Stimulated activated CD8-positive, alpha-beta memory T cell treated with anti-CD3 and anti-CD28 coated beads, Interleukin-4, amount 100 ng/mL, for 48 hours (primary cell): ENCODE data around the gene C1D.
"Not testable (repeated sequence)": the region's sequence is repeated elsewhere in the genome, so short reads cannot be mapped to it uniquely, and the experiment has no call there.

ENCODE experiments used
- DNase-seq: peaks from one replicate; pipeline ENCODE4 v3.0.0-alpha.2; 2020

The C1D gene

DNA sequence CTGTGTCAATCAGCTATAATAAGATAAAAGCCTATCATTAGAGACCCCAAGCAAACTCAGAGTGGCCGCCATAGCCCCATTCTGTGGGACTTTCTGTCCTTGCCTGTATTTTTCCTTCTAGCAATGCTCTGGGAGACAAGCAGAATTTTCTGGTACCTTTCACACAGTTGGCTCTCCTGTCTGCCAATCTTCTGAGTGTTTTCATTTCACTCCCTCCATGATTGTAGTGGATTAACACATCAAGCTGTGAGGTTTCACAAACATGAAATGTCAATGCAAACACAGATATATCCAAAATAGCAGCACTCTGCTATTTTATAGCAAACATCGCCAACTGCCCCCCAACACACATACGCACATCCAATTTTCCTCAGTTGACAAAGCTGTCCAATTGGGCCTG is 64.9 kb downstream of the C1D start:
- DNase-seq = no peak

DNA sequence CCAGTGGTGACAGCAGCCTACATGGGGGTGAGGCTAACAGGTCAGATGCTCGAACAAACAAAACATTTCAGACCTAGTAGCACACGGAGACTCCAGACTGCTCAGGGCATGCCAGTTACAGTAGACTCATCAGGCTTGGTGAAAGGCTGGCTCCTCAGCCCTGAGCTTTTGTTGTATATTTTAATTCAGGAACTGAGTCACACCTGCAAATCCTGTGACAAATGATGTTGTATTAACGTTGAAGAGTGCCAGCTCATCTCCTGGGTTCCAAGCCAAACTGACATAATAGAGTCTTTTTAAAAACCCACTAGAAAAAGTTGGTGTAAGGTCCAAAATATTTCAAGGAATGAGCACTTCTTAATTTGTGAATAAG is 65.3 kb downstream of the C1D start:
- DNase-seq = no peak

DNA sequence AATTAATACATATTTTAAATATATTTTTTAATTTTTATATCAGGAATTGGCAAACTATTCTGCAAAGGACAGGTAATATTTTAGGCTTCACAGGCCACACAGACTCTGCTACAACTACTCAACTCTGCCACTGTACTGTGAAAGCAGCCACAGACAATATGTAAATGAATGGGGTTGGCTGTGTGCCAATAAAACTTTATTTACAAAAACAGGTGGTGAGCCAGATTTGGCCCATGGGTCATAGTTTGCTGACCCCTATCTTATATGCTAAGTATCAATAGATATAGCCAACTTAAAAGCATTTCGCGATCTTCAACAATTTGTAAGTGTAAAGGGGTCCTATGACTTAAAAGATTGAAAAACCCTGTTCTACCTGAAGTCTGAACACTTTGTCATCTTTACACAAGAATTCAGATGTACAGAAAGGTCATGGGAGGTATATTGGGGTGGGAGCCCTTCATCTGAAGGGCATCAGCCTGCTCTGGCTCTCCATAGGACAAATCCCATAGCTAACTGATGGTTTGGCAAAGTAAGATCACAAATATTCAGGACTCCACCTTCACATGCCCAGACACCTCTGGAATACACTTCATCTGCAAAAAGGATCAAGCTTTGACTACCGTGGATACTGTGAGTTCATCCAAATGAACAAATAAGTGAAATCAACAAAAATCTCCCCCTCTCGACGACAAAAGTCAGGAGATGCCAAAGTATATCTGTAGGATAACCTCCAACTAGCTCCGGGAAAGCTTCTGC is 65.9 kb downstream of the C1D start:
- no peak for DNase-seq

DNA sequence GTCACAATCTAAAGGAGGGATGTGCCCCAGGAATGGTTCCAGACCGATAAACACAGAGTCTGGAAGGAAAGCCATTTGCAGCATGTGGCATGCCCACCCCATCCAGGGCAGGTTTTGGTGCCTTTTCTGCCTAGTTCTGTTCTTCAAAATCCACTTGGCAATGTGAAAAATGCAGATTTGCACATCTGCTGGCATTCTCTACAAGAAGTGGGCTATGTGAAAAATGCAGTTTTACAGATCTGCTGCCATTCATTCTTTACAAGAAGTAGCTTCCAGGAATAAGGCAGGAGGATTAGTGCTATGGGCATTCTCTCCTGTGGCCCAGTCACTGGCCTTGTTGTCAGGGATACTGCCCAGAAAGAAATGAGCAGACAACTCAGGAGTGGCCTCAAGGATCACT is 68.1 kb downstream of the C1D start:
- no peak for DNase-seq

DNA sequence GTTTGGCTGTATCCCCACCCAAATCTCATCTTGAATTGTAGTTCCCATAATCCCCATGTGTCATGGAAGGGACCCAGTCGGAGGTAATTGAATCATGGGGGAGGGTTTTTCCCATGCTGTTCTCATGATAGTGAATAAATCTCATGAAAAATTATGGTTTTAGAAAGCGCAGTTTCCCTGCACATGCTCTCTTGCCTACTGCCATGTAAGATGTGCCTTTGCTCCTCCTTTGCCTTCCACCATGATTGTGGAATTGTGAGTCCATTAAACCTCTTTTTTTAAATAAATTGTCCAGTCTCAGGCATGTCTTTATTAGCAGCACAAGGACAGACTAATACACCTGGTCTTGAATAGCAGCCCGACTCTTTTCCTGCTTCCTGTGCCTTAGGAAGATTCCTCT is 68.7 kb downstream of the C1D start:
- DNase-seq = not testable (repeated sequence)

DNA sequence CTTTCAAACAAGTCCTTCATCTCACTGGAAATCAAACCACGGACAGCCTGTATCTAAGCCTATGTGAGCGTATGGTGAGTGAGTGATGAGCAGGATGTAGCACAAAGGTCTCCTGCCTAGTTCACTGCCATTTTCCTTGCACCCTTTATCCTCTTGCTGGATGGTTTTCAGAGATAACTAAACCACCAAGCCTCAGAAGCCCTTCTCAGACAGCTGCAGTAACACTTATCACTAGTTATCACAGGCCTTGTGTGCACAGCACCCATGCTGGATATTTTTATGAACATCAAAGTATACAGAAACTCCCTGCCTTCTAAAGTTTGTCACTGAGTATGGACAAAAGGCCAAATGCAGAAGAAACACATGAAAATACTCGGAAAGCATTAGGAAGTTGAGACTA is 69.5 kb downstream of the C1D start:
- no peak for DNase-seq

DNA sequence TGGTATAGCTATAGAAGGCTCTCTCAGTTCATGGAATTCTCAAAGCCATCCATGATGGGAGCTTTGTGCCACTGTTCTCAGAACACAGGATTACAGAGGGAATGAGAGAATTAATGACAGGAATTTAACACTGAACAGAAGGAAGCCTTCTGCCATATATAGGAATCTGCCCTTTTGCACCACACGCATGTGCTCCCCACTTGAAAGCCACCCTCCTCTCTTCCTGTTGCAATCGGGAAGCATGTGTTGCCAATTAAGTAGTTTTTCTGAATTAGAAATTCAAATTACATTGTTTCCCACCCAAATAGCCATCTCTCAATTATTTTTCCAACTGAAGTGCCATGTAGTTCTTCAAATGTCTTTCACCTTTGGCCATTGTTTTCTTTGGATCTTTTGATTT is 71.3 kb downstream of the C1D start:
- DNase-seq = no peak
